GM13976 (cell line): ENCODE data around the gene CISH.

ENCODE experiments used
- DNase-seq: peaks from one replicate; pipeline ENCODE4 v3.0.0; 2012; ENCODE audit warnings: low spot score
- CTCF ChIP-seq: IDR thresholded peaks from 2 replicates; pipeline ENCODE4 v1.5.1; 2012; ENCODE audit warnings: borderline replicate concordance, mild to moderate bottlenecking; ENCODE audit not compliant: insufficient read depth; ENCODE audit errors: extremely low read depth, missing control alignments, control extremely low read depth
- in situ Hi-C: fragments of 300-500 bp; cut with MboI; formaldehyde crosslinking; loops from one replicate; pipeline ENCODE4 v1.12.0; 2022; ENCODE audit warnings: low sequenced_read_pairs, mixed read lengths, inconsistent platforms; ENCODE audit not compliant: unreplicated experiment

Gene CISH

GRCh38 chr3:50610992-50611463, 546 bp downstream of the CISH start:
- no peak for DNase-seq
- TF ChIP-seq CTCF = no peak
- in situ Hi-C loops = loop anchor here (5.0 kb wide), 1 partner anchor 39 kb away; no protein-coding TSS in a partner anchor

- in situ Hi-C loops = loop anchor here (5.0 kb wide), 1 partner anchor 38 kb away; no protein-coding TSS in a partner anchor
- no peak for TF ChIP-seq CTCF
- DNase-seq = no peak
Observed at GRCh38 chr3:50610181-50610971, 1.2 kb downstream of the CISH start.

GRCh38 chr3:50609763-50610085, 1.9 kb downstream of the CISH start:
- TF ChIP-seq CTCF = no peak
- in situ Hi-C loops = loop anchor here (5.0 kb wide), 1 partner anchor 37 kb away; no protein-coding TSS in a partner anchor
- no peak for DNase-seq

GRCh38 chr3:50609071-50609762, 2.4 kb downstream of the CISH start:
- in situ Hi-C loops = no loop called here
- DNase-seq = no peak

GRCh38 chr3:50608278-50608677, 3.3 kb downstream of the CISH start:
- no peak for TF ChIP-seq CTCF
- in situ Hi-C loops = no loop called here
- no peak for DNase-seq

More at GRCh38 chr3:50609071-50609762, 2.4 kb downstream of the CISH start:
- no peak for TF ChIP-seq CTCF

GRCh38 chr3:50607271-50608091, 4.1 kb downstream of the CISH start:
- in situ Hi-C loops = no loop called here
- no peak for DNase-seq
- TF ChIP-seq CTCF = no peak
